ENCODE results near the gene STRBP. TPM values are rescaled to one million over a fixed set of nuclear protein-coding genes. Genes with fewer than 3 reads are reported as not detected.

STRBP gene
- total RNA-seq, 1 donor from 2014 or later = 11.7 TPM

DNA sequence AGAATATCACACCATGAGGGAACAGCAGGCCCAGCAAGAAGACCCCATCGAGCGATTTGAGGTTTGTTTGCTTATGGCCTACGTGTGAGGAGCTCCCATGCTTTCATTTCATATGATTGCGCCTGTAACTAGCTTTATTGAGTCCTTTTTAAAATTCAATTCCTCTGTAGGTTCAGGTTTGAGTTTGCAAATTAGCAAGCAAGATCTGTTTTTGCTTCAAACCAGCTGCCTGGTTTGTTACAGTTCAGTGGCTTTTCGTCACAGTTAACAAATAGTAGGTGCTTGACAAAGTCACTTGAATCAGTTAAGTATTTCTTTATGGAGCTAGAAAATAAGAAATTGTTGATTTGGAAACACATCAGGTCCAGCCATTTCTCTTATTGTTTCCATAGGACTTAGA, 178.6 kb downstream of the STRBP start:
- no peak overlapping the region for H3K4me3 Mint-ChIP-seq (ENCODE audit: unreplicated experiment)
- peak overlapping the region; percentile 25 for H3K27ac Mint-ChIP-seq (ENCODE audit: unreplicated experiment)
- peaks cover 70% of the 10 kb centered on the region for H3K4me1 Mint-ChIP-seq (ENCODE audit: low read depth)
- TF ChIP-seq CTCF (IDR thresholded peaks at IDR 0.05) = no peak
- no peak for DNase-seq (ENCODE audit: low spot score)
- H3K36me3 Mint-ChIP-seq (ENCODE audit: low read depth) = peaks cover 58% of the 10 kb centered on the region
- H3K27me3 Mint-ChIP-seq (ENCODE audit: low read depth) = no peaks in the 10 kb centered on the region
- no peaks in the 10 kb centered on the region for H3K9me3 Mint-ChIP-seq (ENCODE audit: low read depth)

DNA sequence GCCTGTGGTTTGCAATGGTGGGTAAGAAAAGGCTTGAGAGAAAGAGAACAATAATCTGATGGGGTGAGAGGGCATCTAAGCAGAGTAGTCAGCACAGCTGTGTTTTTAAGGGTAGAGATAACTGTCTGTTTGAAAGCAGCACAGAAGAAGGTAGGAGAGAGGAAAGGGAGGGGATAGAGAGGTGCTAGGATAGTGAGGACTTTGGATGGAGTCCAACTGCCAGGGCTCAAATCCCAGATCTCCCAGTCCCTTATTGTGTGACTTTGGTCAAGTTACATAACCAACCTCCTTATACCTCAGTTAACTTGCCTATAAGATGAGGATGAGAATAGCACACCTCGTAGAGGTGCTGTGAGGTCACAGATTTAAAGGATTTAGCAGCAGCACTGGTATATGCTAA, 179.3 kb downstream of the STRBP start:
- TF ChIP-seq CTCF (IDR thresholded peaks at IDR 0.05) = no peak
- Mint-ChIP-seq H3K27ac (ENCODE audit: unreplicated experiment) (peak overlapping the region; percentile 86), H3K27me3 (ENCODE audit: low read depth) (no peaks in the 10 kb centered on the region), H3K4me3 (ENCODE audit: unreplicated experiment) (no peak overlapping the region), H3K9me3 (ENCODE audit: low read depth) (no peaks in the 10 kb centered on the region), H3K4me1 (ENCODE audit: low read depth) (peaks cover 76% of the 10 kb centered on the region), H3K36me3 (ENCODE audit: low read depth) (peaks cover 61% of the 10 kb centered on the region)
- no peak for DNase-seq (ENCODE audit: low spot score)

DNA sequence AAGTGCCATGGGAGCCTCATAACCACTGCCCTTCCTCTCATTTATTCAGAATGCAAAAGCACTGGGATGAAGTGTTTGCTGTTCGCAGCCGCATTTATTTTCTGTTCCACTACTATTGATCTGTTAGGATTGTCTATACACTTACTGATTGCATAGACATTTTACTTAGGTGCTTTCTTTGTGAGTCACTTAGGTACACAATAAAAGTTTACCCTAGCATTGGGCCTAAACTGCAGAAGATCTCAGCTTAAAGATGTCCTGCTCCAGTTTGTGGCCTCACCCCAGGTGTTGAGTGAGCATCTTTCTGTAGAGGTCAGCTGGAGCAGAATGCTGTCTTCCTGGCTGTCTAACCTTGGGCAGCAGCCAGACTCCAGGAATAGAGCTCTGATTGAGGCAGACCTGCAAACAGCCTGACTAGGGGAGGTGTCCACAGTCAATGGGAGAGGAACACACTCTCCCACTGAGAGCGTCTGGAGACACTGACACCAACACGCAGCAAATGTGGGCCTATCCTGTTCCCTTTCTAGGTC, 181.0 kb downstream of the STRBP start:
- H3K27me3 Mint-ChIP-seq (ENCODE audit: low read depth) = no peaks in the 10 kb centered on the region
- no peak for DNase-seq (ENCODE audit: low spot score)
- peaks cover 56% of the 10 kb centered on the region for H3K36me3 Mint-ChIP-seq (ENCODE audit: low read depth)
- H3K9me3 Mint-ChIP-seq (ENCODE audit: low read depth) = no peaks in the 10 kb centered on the region
- H3K4me3 Mint-ChIP-seq (ENCODE audit: unreplicated experiment) = no peak overlapping the region
- H3K4me1 Mint-ChIP-seq (ENCODE audit: low read depth) = peaks cover 81% of the 10 kb centered on the region
- TF ChIP-seq CTCF (IDR thresholded peaks at IDR 0.05) = no peak
- peak overlapping the region; percentile 45 for H3K27ac Mint-ChIP-seq (ENCODE audit: unreplicated experiment)

DNA sequence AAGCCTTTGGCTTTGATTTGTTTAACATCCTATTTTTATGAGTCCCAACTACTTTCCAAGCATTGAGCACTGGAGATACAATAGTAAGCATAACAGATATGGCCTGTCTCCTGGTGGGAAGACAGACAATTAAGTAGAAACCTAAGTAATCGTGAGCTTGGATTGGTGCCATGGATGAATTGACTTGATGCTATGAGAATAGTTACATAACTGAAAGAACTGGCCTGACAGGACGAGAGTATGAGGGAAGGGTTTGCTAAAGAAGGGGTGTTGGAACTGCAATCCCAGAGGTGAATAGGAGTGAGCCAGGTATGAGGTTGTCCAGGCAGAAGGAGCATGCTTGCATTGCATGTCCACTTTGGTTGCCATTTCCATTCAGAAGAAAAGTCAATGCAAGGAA, 182.5 kb downstream of the STRBP start:
- Mint-ChIP-seq H3K27me3 (ENCODE audit: low read depth) (no peaks in the 10 kb centered on the region), H3K36me3 (ENCODE audit: low read depth) (peaks cover 56% of the 10 kb centered on the region), H3K27ac (ENCODE audit: unreplicated experiment) (peak overlapping the region; percentile 29), H3K9me3 (ENCODE audit: low read depth) (no peaks in the 10 kb centered on the region), H3K4me1 (ENCODE audit: low read depth) (peaks cover 84% of the 10 kb centered on the region), H3K4me3 (ENCODE audit: unreplicated experiment) (no peak overlapping the region)
- TF ChIP-seq CTCF (IDR thresholded peaks at IDR 0.05) = no peak
- DNase-seq (ENCODE audit: low spot score) = no peak

GRCh38 chr9:123084256-123084655, 184.1 kb downstream of the STRBP start:
- Mint-ChIP-seq H3K4me1 (ENCODE audit: low read depth) (peaks cover 83% of the 10 kb centered on the region), H3K27me3 (ENCODE audit: low read depth) (no peaks in the 10 kb centered on the region)

More at GRCh38 chr9:123084256-123084655, 184.1 kb downstream of the STRBP start:
- Mint-ChIP-seq H3K36me3 (ENCODE audit: low read depth) (peaks cover 62% of the 10 kb centered on the region), H3K4me3 (ENCODE audit: unreplicated experiment) (no peak overlapping the region), H3K9me3 (ENCODE audit: low read depth) (no peaks in the 10 kb centered on the region), H3K27ac (ENCODE audit: unreplicated experiment) (peak overlapping the region; percentile 29)
- DNase-seq (ENCODE audit: low spot score) = no peak
- no peak for TF ChIP-seq CTCF (IDR thresholded peaks at IDR 0.05)
